Measurements from ENCODE around the gene CCDC181.
"Not testable (repeated sequence)": the region's sequence is repeated elsewhere in the genome, so short reads cannot be mapped to it uniquely, and the experiment has no call there.

Gene CCDC181

DNA sequence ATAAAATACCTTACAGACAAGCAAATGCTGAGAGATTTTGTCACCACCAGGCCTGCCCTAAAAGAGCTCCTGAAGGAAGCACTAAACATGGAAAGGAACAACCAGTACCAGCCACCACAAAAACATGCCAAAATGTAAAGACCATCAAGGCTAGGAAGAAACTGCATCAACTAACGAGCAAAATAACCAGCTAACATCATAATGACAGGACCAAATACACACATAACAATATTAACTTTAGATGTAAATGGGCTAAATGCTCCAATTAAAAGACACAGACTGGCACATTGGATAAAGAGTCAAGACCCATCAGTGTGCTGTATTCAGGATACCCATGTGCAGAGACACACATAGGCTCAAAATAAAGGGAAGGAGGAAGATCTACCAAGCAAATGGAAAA lies 24.7 kb downstream of the CCDC181 start:
- not testable (repeated sequence) for DNase-seq

DNA sequence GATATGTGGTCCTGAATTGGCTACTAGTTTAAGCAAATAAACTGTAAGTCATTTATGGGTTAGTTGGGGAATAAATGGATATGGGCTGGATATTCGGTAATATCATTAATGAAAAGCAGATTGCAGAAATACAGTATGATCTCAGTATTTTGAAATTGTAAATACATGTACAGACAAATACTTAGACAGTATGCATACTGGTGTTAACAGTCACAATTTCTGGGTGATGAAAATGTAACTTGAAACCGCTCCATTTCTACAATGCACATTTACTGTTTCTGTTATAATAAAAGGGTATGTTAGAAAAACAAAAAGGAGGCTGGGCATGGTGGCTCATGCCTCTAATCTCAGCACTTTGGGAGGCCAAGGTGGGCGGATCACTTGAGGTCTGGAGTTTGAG lies 31.3 kb downstream of the CCDC181 start:
- no peak for DNase-seq

DNA sequence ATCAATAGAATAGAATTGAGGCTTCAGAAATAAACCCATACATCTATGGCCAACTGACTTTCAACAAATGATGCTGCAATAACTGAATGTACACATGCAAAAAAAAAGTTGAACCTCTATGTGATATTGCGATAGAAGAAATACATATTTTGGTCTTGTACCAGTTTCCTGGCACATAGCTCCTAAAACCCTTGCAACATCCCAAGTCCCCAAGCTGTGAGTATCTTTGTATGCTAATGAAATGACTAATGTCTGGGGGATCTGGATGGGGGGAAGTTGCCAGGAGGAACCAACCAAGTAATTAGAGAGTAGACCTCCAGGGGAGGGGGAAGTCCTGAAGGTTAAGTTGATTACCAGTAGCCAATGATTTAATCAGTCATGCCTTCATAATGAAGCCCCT lies 34.9 kb downstream of the CCDC181 start:
- DNase-seq: no peak

DNA sequence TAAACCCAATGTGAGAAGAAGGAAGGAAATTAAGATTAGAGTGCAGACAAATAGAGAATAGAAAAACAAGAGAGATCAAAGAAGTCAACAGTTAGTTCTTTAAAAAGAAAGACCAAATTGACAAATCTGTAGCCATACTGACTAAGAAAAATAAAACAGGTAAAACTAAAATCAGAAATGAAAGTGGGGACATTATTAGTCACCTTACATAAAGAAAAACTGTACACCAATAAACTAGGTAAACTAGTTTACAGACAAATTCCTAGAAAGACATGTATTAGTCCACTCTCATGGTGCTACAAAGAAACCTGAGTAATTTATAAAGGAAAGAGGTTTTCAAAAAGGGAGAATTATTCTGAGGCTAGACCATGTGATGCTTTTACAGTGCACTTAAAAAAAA lies 37.0 kb downstream of the CCDC181 start:
- DNase-seq: no peak

DNA sequence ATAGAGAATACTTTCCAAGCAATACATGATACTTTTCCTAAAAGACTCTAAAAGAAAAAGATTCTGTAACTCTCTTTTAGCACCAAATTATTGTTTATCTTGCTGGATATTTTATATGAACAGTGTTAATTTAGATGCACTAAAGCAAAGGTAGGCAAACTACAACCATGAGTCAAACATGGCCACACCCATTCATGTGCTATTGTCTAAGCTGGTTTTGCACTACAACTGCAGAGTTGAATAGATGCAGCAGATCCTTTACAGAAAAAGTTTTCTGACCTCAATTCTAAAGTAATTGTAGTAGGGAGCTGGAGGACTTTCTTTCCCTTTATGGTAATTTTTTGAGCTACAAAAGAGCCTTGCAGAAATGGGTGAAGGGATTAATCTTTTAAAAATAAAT lies 39.9 kb downstream of the CCDC181 start:
- no peak for DNase-seq

DNA sequence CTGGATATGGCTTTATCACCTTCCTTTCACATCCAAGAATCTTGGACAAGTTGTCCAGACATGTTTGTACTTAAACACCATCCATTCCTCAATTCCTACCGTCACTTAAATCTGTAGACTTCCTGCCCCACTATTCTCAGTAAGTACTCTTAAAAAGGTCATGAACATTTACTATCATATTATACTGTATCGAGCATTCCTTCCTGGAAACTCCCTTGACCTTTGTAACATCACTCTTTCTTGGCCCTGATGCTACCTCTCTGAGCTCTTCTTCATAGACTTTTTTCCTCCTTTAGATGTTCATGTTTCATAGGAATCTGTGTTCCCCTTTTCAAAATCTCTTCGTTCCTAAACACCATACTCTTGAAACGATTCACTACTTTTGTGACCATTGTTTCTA lies 43.8 kb downstream of the CCDC181 start:
- no peak for DNase-seq

DNA sequence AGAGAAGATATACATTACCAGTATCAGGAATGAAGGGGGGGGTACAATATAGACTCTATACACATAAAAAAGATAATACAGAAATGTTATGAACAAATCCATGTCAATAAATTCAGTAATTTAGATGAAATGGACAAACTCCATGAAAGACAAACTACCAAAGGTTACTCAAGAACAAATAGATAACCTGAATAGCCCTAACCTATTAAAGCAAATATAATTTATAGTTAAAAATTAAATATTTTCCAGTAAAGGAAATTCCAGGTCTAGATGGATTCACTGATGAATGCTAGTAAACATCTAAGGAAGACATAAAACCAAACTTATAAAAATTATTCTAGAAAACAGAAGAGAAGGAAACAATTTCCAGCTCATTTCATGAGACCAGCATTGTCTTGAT lies 46.1 kb downstream of the CCDC181 start:
- DNase-seq: no peak

DNA sequence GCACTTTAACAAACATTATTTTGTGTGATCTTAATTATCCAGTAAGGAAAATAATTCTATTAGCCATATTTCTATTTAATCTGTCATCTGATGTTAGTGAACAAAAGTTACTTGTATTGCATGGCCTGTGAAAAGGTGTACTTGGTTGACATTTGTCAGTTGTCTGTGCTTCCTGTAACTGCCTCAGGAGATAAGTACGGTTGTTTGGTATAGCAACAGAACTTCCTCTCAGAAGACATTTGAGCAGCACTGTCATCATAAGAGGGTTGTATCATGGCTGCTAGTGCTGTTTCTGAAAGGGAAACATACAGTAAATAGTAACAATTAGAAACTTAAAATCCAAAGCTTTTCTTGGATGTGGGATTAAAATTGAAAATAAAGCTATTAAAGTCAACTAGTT lies 55.9 kb downstream of the CCDC181 start:
- DNase-seq: no peak

DNA sequence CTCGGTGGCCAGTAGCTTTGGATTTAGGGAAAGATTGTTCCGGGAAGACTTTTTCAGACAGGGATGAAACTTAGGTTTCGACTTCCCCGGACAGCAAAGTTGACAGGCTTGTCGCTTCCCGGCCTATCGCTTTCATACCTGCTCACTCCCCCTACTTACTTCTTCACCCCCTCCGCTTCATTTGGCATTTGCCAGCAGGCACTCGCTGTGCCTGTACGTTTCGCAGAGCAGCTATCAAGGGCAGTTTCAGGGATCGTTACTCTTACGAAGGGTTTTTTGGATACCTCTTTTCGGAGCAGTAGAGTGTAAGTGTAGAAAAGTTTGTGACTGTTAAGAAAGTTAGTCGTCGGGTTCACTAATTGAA lies 58.9 kb downstream of the CCDC181 start:
- DNase-seq: peak in 6 of 56 donors; percentile 1 to 40 (median 20)

DNA sequence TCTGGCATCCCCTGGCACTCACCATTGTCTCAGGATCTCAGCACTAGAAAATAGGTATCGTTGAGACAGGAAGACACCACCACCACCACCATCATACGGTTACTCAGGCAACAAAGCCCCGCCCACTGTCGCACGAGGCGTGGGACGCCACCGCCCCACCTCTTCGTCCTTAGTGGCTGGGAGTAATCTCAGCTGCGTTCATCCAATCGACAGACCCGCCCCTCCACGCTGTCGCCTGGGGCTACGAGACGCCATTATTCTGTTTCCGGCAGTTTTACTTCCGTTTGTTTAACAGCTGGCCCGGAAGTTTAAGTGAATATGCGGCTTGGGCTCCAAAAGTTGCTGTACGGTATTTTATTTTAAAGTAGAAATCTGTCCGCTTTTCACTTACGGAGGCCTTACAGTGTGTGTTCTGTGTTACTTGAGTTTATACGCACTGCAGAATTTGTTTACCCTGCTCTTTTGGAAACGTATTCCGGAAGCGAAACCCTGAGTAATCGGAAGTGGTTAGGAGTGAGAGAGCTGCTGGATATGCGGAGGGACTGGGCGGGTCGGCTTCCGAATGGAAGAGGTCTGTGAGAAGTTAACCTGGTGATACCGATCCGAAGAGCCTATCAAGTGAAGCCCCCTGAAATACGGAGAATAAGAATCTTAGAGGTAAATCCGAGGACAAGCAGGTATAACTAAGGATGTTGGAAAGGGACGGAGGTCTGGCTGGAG lies 59.4 kb downstream of the CCDC181 start, which contains the start of the genes BLZF1 and NME7:
Gene BLZF1 (plus strand): TSS at position 510 of the 720 bp plus-strand sequence. CDS start 1,328 bp downstream, outside the sequence.
Gene NME7 (minus strand): TSS at position 112 of the 720 bp plus-strand sequence. CDS start 87 bp downstream, at position 25.
- peak; percentile 58 to 98 (median 93) for DNase-seq

DNA sequence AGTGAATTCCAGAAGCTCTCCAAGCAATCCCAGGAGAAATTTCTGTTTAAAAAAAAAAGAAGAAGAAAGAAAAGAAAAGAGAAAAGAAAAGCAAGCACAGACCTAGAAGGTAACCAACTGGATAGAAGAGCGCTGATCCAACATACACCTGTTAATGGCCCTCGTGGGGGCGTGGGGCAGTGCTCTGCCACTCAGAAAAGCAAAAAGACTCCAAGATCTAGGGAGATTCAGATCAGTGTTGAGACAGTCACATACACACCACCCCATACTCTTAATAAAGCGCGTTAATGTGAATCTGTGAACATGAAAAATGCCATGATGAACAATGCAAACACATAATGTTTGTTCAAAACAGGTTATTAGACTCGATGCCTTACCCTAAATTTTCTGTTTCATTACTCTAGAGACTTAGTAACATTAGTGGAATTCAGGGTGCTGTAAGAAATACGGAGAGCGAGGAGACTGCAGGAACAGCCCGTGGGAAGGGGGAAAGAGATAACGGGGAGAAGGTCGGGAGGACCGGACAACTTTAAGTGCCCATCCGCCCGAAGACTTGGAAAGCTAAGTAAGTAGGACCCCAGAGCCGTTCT lies 60.1 kb downstream of the CCDC181 start:
- peak in 1 of 56 donors; percentile 0 for DNase-seq

DNA sequence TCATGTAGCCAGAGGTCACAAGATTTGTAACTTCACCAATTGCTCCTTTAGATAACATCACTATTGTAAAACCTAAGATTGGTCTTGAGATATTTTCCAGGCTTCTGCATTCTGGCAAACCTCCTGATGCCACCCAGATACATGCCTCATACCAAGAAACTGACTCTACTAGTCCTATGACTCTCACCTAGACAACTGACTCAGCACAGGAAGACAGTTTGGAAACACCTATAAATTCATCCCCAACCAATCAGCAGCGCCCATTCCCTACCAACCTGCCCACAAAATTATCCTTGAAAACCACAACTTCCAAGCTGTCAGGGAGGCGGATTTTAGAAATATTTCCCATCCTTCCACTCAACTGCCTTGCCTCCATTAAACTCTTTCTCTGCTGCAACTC lies 62.3 kb downstream of the CCDC181 start:
- no peak for DNase-seq

DNA sequence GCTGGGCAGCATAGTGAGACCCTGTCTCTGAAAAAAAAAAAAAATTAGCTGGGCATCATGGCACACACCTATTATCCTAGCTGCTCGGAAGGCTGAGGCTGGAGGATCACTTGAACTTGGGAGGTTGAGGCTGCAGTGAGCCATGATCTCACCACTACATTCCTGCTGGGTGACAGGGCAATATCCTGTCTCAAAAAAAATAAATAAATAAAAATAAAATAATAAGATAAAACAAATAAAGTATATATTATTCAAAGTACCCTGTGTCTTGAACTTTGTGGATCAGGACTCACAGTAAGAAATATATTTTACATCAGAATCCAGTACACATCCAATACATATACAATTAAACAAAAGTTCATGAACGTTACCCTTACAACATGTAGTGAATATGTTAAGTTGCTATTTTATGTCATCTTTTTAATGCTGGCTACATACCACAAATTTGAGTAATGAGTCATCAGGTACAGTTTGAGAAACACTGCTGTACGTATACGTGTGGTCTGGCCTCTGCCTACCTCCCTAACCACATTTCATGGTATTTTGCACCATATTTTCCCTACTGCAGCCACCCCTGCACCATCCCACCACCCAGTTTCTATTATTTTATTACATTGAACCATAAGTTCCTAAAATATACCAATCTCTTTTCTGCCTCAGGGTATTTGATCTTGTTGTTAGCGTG lies 64.1 kb downstream of the CCDC181 start:
- no peak for DNase-seq

DNA sequence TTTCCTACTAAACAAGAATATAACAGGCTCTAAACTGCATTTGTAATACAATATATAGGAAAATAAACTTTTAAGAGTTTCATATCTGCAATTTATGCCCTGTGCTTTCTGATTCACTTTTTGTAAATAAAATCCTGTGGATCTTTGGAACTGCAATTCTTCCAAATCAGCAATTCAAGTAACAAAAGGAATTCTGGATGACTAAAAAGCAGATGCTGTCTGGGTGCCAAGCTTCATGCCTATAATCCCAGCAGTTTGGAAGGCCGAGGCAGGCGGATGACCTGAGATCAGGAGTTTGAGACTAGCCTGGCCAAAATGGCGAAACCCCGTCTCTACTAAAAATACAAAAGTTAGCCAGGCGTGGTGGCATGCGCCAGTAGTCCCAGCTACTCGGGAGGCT lies 66.0 kb downstream of the CCDC181 start:
- DNase-seq: peak in 1 of 56 donors; percentile 1

DNA sequence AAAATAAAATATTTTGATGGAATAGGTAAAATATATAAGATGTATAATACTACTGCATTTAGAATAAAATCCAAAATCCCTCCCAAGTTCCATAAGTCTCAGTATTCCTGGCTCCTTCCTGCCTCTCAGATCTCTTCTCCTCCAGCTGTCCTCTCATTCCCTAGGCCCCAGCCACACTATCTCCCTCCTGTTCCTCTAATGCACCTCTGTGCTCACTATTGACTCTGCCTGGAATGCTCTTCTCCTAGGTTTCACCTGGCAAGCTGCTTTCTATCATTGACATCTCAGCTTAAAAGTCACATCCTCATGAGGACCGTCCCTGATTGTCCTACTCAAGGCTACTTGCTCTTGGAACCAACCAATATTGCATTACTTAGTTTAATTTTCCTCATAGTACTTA lies 66.9 kb downstream of the CCDC181 start:
- no peak for DNase-seq

DNA sequence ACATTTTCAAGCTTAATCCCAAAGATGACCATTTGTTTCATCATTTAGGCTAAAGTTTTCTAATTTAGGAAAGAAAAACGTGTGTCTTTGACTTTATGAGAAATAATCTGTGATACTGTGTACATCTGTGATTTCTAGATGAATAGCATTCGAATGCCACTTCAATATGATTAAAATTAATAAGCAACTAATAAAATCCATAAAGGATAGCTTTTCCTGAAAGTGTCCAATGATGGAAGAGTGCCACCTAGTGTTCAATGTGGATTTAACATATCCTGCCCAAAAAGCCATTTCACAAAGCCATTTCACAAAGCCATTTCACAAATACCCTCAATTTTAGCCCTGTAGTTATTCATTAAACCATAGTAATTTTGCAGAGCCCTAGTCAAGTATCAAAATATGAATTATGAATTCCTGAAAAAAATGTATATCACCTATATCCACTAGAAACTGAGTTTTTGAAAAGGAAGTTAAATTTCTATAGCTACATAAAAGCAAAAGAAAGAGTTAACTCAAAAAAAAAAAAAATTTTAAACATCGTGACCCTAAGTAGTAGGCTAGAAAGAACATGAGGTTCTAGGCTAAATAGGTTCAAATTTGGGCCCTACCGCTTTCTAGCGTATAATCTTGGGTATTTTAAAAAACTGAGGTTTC lies 78.8 kb downstream of the CCDC181 start:
- DNase-seq: peak in 6 of 56 donors; percentile 1 to 34 (median 2)

DNA sequence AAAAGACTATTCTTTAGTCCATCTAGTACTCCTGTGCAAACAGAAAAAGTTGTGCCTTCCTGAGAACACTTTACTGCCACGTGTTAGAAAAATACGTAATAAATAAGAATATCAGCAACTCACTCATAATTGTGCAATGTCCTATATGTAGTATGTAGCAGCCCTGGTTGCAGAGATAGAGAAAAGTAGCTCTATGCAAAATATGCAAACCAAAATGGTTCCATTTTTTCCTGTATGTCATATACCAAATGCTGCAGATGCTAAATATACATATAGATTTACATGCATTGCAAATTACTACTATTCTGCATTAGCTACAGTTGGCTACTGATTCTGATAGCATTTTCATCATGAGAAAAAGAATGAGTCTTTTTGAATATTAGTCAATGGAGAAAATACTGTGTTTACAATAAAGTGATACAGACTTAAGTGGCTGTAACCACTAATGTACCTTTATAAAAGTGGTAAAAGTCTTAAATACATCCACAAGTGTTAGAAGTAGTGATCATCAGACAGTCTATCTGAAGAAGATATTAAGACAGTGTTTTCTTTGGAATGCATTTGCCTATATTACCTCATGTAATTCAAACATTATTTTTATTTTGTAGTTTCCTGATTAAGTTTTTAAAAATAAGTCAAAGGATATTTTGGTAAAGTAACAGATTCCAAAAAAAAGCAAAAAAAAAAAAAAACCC lies 79.4 kb downstream of the CCDC181 start:
- DNase-seq: no peak

DNA sequence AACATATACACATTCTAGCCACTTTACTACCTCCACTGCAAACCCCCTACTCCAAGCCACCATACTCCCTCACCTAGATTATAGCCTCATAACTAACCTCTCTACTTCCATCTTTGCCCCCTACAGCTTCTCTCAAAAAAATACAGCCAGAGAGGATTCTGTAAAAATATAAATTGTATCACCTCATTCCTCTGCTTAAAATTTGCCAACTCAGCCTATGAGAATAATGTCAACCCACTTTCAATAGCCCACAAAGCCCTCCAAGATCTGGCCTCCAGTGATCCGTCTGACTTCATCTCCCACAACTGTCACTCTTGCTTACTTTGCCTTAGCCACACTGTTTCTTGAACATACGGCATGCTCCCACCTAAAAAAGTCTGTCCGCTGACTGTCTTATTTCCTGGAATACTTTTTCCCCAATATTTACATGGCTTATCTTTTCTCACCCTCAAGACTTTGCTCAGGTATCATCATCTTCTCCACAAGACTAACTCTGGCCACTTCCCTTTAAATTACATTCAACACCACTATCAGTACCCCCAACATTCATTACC lies 81.2 kb downstream of the CCDC181 start:
- no peak for DNase-seq

DNA sequence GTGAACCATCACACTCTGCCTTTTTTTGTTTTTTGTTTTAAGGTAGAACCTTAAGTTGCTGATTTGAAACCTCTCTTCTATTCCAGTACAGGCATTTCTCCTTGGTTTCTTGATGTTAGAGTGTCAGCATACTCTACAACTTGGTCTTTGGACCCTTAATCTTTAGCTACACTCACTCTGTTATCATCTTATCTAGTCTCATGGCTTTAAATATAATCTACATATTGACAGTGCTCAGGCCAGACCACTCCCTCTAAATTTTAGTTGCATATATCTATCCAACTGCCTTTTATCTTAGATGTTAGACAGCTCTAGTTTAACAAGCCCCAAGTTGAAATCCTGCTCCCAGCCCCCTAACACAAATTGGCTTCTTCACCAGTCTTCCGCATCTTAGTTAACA lies 81.8 kb downstream of the CCDC181 start:
- DNase-seq: no peak
